T-helper 1 cell treated with Interleukin-12 subunit alpha and Interleukin-12 subunit beta and Interleukin-4 antibody, amounts not matched to agents 30 μg/mL and 1 μg/mL, for 36 hours (primary cell): ENCODE measurements around the gene KRT14.
"Not testable (repeated sequence)": the region's sequence is repeated elsewhere in the genome, so short reads cannot be mapped to it uniquely, and the experiment has no call there.

Experiments used
- H3K27ac Mint-ChIP-seq: one replicate; pipeline ENCODE4 v1.8.0; 2021; ENCODE audit warnings: mild to moderate bottlenecking, mixed read lengths
- H3K27me3 Mint-ChIP-seq: one replicate; pipeline ENCODE4 v1.8.0; 2021; ENCODE audit warnings: low read depth, mixed read lengths
- H3K36me3 Mint-ChIP-seq: one replicate; pipeline ENCODE4 v1.8.0; 2021; ENCODE audit warnings: low read depth, mixed read lengths
- H3K4me1 Mint-ChIP-seq: one replicate; pipeline ENCODE4 v1.8.0; 2021; ENCODE audit warnings: low read depth, mixed read lengths
- H3K4me3 Mint-ChIP-seq: one replicate; pipeline ENCODE4 v1.8.0; 2021; ENCODE audit warnings: mild to moderate bottlenecking, moderate library complexity, mixed read lengths
- H3K9me3 Mint-ChIP-seq: one replicate; pipeline ENCODE4 v1.8.0; 2021; ENCODE audit warnings: mixed read lengths

Gene KRT14

GRCh38 chr17:41626914-41627295, 40.2 kb upstream of the KRT14 start:
- not testable (repeated sequence) for H3K4me1 Mint-ChIP-seq, H3K27me3 Mint-ChIP-seq, H3K36me3 Mint-ChIP-seq, H3K9me3 Mint-ChIP-seq, H3K27ac Mint-ChIP-seq, H3K4me3 Mint-ChIP-seq

DNA sequence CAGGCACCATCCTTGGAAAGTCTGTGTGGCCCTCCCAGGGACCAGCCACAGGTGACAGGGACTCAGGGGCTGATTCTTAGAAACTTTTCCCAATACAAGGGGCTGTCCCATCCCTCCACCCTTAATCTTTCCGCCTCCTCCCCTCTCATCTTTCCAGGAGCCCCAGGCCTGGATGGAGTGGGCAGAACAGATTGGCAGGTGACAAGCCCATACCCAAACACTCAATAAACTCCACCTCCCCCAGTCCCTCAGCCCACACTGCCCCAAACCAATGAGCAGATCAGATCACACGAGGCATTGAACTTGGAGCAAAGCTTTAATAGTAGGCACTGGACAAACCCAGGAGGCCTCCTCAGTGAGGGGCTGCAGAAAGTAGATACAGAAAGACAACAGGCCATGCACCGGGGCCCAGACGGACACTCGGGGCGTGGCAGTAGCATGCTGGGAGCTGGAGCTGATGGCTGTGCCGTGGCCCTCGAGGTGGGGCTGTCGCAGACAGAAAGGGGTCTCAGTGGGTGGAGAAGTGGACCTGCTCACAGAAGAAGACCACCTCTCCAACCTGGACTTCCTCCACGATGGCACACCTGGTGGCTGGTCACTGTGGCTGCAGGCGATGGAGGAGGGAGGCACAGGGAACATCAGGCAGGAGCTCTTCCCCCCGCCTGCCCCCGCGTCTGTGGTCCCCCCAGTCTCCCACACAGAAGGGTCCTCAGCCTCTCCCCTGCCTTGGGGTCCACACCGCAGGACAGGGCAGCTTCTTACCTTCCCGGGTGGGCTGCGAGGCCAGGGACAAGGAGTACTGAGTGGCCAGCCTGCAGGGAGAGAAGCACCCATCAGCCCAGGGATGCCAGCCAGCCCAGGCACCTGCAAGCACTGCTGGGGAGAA, 39.6 kb upstream of the KRT14 start:
- not testable (repeated sequence) for H3K4me3 Mint-ChIP-seq, H3K36me3 Mint-ChIP-seq, H3K27me3 Mint-ChIP-seq, H3K27ac Mint-ChIP-seq, H3K4me1 Mint-ChIP-seq, H3K9me3 Mint-ChIP-seq

- H3K9me3 Mint-ChIP-seq = no peaks in the 10 kb centered on the region
- no peaks in the 10 kb centered on the region for H3K27me3 Mint-ChIP-seq
- no peak overlapping the region for H3K4me3 Mint-ChIP-seq
- no peaks in the 10 kb centered on the region for H3K36me3 Mint-ChIP-seq
- no peak overlapping the region for H3K27ac Mint-ChIP-seq
- H3K4me1 Mint-ChIP-seq = no peaks in the 10 kb centered on the region
Observed at GRCh38 chr17:41625602-41626001, 38.9 kb upstream of the KRT14 start.

DNA sequence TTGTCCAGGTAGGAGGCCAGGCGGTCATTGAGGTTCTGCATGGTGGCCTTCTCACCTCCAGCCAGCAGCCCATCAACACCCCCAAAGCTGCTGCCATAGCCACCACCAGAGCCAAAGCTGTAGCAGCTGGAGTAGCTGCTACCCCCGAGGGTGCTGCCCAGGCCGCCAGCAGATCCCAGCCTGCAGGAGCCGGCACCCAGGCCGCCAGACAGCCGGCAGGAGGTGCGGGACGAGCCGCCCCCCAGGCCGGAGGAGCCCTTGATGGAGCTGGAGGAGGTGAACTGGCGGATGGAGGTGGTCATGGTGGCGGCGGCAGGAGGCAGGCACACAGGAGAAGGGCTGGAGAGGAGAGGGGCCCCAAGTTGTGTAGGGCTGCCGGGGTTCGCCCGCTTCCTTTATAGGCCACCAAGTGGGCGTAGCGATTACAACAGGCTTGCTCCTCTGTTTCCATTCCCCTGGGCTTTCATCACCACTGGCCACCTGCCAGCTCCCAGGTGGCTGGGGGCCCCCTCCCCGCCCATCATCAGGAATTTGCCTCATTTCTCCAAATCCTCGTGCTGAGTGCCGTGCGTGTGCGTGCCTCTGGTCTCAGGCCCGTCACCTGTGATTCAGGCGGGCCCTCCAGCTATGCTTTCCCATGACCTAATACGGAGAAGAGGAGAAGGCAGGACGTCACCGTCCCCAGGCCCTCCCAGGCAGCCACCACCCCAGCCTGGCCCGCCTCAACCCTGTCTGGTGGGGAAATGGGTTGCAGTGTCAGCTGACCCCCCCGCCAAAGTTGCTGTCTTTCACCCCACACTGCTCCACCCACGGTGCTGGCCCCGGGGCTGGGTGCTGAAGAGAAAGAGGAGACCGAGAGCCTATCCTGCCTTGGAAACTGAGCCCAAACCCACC, 37.8 kb upstream of the KRT14 start, which contains the start of gene KRT17:
TSS of gene KRT17 (minus strand) at position 368 of the 894 bp plus-strand sequence. CDS start at position 302, 66 bp downstream.
- no peaks in the 10 kb centered on the region for H3K36me3 Mint-ChIP-seq
- no peaks in the 10 kb centered on the region for H3K9me3 Mint-ChIP-seq
- H3K27me3 Mint-ChIP-seq = no peaks in the 10 kb centered on the region
- H3K27ac Mint-ChIP-seq = no peak within 1 kb of the TSS
- no peak within 1 kb of the TSS for H3K4me3 Mint-ChIP-seq
- no peaks in the 10 kb centered on the region for H3K4me1 Mint-ChIP-seq

DNA sequence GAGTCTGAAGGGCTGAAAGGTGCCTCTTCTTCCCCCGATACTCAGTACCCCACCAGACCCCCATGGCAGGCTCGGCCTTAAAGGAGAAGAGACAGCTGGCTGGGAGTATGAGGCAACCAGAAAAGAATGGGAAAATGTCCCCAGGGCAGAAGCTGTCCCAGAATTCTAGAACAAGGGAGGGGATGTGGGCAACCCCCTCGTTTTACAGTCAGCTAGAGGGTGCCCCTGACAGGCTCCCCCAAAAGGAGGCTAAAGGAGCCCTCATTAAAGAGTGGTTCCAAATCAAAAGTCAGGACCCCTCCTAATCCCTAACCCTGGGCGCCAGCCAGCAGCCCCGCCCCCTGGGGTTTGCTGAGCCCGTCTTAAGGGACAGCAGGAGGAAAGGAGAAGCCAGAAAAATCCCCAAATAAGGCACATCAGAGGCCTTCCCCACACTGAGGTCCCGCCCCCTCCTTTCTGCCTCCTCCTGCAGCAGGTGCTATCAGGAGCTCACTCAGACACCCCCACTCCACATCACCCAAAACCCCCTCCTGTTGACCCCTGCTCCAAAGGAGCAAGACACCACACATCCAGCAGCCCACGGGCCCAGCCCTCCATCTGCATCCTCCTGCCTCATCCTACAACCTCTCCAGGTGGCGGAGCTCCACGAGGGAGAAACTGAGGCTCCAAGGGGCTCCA, 36.6 kb upstream of the KRT14 start:
- not testable (repeated sequence) for H3K27ac Mint-ChIP-seq, H3K9me3 Mint-ChIP-seq, H3K4me1 Mint-ChIP-seq, H3K4me3 Mint-ChIP-seq, H3K27me3 Mint-ChIP-seq, H3K36me3 Mint-ChIP-seq

DNA sequence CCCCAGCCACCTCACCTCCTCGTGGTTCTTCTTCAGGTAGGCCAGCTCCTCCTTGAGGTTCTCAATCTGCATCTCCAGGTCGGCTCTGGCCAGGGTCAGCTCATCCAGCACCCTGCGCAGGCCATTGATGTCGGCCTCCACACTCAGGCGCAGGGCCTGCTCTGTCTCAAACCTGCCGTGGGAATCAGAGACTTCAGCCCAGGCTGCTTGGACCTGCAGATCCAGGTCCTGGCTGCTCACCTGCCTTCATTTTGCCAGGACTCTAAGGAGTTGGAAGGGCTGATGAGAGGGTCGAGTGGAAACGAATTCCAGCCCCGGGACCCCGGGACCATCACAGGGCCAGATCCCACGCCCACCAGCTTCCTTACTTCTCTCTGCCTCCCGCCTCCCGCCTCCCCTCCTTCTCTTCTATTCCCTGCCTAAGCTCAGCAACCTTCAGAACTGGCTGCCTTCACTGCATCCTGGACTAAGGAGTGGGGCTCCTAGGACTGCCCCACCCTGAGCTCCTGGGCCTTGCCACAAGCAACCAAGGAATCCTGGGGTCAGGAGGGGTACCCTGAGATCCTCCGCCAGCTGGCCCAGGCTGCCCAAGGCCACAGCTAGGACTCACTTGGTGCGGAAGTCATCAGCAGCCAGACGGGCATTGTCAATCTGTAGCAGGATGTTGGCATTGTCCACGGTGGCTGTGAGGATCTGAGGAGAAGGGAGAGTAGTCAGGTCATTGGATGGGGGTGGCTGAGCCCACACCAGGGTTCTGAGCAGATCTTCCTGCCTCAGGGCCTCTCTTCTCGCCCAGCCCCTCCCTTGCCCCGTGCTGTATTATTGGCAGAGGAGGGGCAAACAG, 35.9 kb upstream of the KRT14 start:
- H3K4me1 Mint-ChIP-seq, H3K4me3 Mint-ChIP-seq: not testable (repeated sequence)

GRCh38 chr17:41621916-41622315, 35.2 kb upstream of the KRT14 start:
- no peak overlapping the region for H3K27ac Mint-ChIP-seq
- no peaks in the 10 kb centered on the region for H3K27me3 Mint-ChIP-seq
- H3K4me3 Mint-ChIP-seq = no peak overlapping the region
- H3K36me3 Mint-ChIP-seq = no peaks in the 10 kb centered on the region
- no peaks in the 10 kb centered on the region for H3K4me1 Mint-ChIP-seq
- H3K9me3 Mint-ChIP-seq = no peaks in the 10 kb centered on the region

More for the DNA sequence above, 35.9 kb upstream of the KRT14 start:
- not testable (repeated sequence) for H3K36me3 Mint-ChIP-seq, H3K9me3 Mint-ChIP-seq, H3K27me3 Mint-ChIP-seq, H3K27ac Mint-ChIP-seq

- H3K36me3 Mint-ChIP-seq, H3K27me3 Mint-ChIP-seq, H3K27ac Mint-ChIP-seq: not testable (repeated sequence)
Observed at GRCh38 chr17:41621435-41621817, 34.7 kb upstream of the KRT14 start.

DNA sequence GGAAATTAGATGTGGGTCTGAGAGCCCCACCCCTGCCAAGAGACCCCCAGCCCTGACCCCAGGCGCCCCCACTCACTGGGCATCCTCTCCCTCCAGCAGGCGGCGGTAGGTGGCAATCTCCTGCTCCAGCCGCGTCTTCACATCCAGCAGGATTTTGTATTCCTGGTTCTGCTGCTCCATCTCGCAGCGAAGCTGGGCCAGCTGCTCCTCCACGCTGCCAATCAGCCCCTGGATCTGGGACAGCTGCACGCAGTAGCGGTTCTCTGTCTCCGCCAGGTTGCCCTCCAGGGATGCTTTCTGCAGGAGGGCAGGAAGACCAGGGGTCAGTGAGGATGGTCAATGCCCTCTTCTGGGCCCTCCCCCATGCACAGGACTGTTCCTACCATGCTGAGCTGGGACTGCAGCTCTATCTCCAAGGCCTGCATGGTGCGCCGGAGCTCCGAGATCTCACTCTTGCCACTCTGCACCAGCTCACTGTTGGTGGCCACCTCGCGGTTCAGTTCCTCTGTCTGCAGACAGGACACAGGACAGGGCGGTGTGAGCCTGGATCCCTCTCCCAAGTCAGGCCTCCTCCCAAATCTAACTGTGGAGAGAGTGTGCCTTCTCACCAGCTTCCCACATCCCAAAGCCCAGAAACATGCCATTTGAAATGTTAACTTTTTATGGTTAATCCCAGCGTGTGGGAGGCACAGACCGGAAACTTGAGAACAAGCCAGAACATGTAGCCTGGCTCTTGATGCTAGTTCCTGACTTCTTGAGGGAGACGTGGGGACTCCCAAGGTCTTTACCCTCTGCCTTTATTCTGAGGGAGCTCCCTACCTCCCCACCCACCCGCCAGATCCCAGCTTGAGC, 34.1 kb upstream of the KRT14 start:
- H3K9me3 Mint-ChIP-seq = no peaks in the 10 kb centered on the region

More at GRCh38 chr17:41621435-41621817, 34.7 kb upstream of the KRT14 start:
- not testable (repeated sequence) for H3K9me3 Mint-ChIP-seq, H3K4me1 Mint-ChIP-seq, H3K4me3 Mint-ChIP-seq

GRCh38 chr17:41619927-41620582, 33.4 kb upstream of the KRT14 start:
- H3K4me1 Mint-ChIP-seq, H3K27me3 Mint-ChIP-seq, H3K27ac Mint-ChIP-seq, H3K36me3 Mint-ChIP-seq, H3K4me3 Mint-ChIP-seq, H3K9me3 Mint-ChIP-seq: not testable (repeated sequence)

More for the DNA sequence above, 34.1 kb upstream of the KRT14 start:
- Mint-ChIP-seq H3K4me1 (no peaks in the 10 kb centered on the region), H3K36me3 (no peaks in the 10 kb centered on the region), H3K27me3 (no peaks in the 10 kb centered on the region), H3K4me3 (no peak overlapping the region), H3K27ac (no peak overlapping the region)

DNA sequence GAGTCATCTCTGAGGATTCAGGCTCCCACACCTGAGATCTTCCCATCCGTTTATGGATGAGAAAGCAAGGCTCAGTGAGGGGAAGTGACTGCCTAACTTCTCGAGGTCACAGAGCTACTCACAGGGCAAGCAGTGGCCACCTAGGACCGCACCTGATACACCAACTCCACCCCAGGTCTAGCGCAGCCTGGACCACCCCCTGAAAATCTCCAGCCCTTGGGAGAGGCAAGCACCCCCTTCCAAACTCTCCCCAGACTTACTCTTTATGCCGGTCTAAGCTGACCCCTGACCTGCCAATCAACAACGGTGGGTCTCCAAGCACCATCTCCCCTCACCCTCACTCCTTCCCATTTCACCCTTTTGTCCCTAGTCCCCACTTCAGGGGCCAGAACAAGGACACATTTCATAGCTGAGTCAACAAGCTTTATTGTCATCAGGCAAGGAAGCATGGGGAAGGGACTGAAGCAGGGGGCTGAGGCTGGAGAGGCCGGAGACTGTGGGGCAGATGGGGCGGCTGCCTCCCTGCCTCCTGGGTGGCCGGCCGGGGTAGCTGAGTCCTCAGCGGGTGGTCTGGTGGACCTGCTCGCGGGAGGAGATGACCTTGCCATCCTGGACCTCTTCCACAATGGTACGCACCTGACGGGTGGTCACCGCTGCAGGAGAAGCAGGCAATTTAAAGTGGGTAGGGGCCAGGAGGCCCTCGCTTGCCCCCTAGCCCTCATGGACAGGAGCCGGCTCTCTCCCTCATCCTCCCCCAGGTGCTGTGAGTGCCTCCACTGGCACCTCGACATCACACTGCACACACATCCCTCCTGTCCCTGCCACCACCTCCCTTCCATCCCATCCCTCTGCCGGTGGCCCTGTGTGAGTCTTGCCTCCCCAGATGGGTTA, 32.6 kb upstream of the KRT14 start:
- Mint-ChIP-seq H3K27me3 (no peaks in the 10 kb centered on the region), H3K9me3 (no peaks in the 10 kb centered on the region), H3K36me3 (no peaks in the 10 kb centered on the region), H3K4me3 (no peak overlapping the region), H3K27ac (no peak overlapping the region), H3K4me1 (no peaks in the 10 kb centered on the region)

- no peaks in the 10 kb centered on the region for H3K9me3 Mint-ChIP-seq
- H3K27ac Mint-ChIP-seq = no peak overlapping the region
- no peaks in the 10 kb centered on the region for H3K36me3 Mint-ChIP-seq
- no peaks in the 10 kb centered on the region for H3K27me3 Mint-ChIP-seq
- H3K4me3 Mint-ChIP-seq = no peak overlapping the region
- no peaks in the 10 kb centered on the region for H3K4me1 Mint-ChIP-seq
Observed at GRCh38 chr17:41618341-41619035, 31.8 kb upstream of the KRT14 start.
